ENCODE results near the gene ATIC.

DNA sequence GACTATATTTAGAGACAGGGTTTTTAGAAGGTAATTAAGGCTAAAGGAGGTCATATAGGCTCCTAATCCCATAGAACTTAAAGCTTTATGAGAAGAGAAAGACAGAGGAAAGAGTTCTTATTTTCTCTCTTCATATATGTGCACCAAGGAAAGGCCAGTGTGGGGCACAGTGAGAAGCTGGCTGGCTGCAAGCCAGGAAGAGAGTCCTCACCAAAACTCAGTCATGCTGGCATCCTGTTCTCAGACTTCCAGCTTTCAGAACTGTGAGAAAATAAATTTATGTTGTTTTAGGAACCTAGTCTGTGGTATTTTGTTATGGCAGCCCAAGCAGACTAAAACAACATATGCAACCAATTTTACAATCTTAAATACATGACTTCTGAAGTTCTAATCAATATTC, 31.5 kb upstream of the ATIC start:
- TF ChIP-seq, protein P1, sequence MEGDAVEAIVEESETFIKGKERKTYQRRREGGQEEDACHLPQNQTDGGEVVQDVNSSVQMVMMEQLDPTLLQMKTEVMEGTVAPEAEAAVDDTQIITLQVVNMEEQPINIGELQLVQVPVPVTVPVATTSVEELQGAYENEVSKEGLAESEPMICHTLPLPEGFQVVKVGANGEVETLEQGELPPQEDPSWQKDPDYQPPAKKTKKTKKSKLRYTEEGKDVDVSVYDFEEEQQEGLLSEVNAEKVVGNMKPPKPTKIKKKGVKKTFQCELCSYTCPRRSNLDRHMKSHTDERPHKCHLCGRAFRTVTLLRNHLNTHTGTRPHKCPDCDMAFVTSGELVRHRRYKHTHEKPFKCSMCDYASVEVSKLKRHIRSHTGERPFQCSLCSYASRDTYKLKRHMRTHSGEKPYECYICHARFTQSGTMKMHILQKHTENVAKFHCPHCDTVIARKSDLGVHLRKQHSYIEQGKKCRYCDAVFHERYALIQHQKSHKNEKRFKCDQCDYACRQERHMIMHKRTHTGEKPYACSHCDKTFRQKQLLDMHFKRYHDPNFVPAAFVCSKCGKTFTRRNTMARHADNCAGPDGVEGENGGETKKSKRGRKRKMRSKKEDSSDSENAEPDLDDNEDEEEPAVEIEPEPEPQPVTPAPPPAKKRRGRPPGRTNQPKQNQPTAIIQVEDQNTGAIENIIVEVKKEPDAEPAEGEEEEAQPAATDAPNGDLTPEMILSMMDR (conservative IDR thresholded peaks at IDR 0.05): no peak
- TF ChIP-seq ZFX (IDR thresholded peaks at IDR 0.05): no peak

Data from C4-2B (cell line).